Inflammatory macrophage treated with lipopolysaccharide for 4 hours (primary cell): ENCODE measurements around the gene TMEM8B.

ENCODE experiments used
- DNase-seq: peaks from one replicate; pipeline ENCODE4 v3.0.0-alpha.2; 2020

The TMEM8B gene

DNA sequence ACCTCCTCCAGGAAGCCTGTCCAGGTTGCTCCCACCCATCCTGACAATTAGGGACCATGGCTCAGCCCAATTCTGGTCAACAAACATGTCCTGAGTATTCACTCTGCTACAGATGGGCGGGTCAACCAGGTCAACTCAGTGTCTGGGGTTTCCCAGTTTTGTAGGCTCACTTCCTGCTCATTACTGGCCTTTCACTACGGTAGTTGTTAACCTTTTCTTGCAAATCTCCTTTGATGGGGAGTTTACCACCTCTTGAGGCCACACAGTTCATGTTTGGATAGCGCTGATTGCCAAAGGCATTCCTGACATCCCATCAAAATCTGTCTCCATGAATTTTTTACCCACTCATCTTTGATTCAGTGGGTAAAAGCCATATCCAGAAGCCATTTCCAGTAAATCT lies 13.8 kb downstream of the TMEM8B start:
- peak; percentile 64 for DNase-seq

DNA sequence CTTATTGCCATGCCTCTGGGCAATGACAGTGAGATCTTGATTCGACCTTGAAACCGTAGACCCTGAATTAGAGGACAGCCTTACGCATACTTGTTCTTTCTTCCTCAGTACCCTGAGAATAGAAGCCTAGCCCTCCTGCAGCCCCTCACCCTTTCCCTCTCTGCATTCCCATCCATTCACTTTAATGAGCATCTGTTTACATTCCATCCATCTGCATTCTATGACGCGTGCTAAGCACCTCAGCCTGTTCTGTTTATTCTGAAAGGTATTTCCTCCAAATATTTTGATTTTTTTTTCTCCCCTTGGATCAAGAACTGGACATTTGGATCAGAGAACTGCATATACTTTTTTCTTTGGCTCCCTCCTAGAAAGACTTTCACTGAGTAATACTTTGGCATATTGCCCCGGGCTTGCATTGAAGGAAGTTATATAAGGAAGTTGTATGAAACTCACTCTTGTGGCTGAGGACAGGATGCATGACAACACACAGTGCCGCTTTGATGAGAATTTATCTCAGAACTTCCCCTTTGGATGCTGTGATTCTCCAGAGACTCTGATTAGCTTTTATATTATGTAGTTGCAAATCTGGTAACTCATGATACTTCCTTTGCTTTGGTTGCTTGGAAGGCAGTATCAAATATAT lies 15.7 kb downstream of the TMEM8B start:
- peak; percentile 96 for DNase-seq

GRCh38 chr9:35845824-35846771 lies 17.1 kb downstream of the TMEM8B start:
- DNase-seq: no peak

DNA sequence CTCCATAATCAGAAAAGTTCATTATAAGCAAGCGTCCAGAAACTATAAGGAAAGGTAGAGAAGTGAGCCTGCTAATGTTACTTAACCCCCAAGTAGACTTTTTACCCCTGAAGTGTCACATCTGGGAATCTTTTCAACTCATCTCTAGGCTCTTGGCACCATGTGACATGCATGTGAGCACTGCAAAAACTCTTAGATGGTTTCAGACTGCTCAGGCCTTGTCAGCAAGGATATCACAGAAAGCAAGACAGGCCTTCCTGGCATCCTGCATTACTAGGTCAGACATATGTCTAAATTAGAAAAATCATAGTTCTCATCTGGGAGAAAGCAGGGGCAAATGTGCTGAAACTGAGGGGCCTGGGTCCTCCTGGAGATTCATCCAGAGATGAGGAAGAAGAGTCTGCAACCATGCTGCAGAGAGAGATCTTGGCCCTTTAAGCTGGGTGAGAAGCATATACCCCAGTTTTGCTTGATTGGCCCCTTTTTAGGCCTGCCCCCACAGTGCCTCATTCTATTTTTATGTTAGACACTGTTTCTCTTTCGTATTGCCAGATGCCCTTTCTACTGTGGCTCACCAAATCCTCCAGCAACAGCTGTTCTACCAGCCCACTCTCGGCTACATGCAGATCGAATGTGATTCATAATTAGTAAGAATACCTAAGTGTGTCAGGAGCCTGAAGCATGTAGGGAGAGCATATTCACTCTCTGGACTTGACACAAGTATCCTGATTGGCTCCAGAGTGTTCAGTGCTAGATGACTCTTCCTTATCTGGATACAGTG lies 19.0 kb downstream of the TMEM8B start:
- no peak for DNase-seq

DNA sequence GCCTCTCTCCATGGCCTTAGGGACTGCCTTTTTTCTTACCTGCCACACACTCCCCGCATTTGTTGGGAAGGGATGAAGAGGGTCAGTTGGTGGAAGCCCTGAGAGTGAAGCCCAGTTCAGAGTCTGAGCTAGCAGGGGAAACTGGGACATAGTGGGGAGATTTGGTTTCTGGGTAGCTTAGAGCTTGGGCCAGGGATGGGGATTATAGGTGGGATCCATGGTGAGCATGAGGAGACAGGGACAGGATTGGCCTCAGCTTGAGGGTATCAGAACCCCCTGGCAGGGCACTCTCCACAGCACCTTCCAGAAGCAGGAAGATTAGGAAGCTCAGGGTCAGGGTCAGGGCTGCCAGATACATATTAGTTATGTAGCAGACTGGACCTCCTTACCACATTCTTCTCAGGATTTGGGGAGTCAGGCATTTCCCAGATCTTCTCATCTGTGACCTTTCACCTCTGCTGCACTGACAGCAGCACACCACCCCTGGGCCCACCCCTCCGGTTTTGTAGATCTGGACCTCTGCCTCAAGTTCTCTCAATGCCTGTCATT lies 23.3 kb downstream of the TMEM8B start:
- DNase-seq: no peak

- DNase-seq: no peak
Observed at GRCh38 chr9:35852876-35853865, 24.1 kb downstream of the TMEM8B start.

DNA sequence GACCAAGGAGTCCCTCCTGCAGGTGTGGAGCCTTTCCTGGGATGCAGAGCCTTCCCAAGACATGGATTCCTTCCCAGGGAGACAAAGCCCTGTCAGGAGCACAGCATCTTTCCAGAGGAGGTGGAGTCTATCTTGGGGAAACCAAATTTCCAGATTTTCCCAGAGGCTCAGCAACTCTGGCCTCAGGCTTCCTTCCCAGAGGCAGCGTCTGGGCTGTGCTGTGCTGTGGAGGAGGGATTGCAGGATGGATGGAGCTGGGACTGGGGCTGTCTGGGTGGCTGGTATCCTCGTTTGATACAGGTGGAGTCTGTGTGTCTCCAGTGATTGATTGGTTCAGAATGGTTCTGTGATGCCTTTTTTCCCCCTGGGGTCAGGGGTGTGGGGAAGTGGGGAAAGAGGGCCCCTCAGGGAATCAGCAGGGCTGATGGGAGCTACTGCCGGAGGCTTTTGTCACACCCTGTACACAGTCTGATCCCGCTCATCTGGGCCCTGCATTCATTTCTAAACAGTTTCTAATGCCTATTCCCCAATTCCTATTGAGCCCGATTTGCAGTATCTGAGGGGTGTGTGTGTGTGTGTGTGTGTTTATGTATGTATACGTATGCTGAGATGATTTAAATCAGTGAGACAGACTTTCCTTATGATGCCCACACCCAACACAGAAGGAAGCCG lies 25.2 kb downstream of the TMEM8B start:
- no peak for DNase-seq

- DNase-seq: no peak
Observed at GRCh38 chr9:35856206-35856605, 27.2 kb downstream of the TMEM8B start.

GRCh38 chr9:35856882-35857281 lies 27.9 kb downstream of the TMEM8B start:
- DNase-seq: no peak

GRCh38 chr9:35858458-35858857 lies 29.4 kb downstream of the TMEM8B start:
- no peak for DNase-seq

- DNase-seq: no peak
Observed at GRCh38 chr9:35859310-35859989, 30.4 kb downstream of the TMEM8B start.

DNA sequence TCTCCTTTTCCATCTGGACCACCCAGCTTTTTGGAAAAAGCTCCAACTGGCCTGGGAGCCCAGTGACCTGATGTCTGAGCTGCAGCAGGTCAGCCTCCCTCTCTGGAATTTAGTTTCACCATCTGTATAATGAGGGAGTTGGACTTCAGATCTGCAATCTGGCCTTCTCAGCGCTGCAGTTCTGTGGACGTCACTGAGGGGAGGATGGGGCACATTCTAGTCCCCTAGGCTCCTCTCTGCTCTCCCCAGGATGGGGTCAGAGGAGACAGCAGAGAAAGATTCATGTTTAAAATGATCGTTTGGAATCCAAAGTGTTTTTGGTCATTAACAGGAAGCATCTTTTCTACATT lies 30.9 kb downstream of the TMEM8B start:
- DNase-seq: no peak

DNA sequence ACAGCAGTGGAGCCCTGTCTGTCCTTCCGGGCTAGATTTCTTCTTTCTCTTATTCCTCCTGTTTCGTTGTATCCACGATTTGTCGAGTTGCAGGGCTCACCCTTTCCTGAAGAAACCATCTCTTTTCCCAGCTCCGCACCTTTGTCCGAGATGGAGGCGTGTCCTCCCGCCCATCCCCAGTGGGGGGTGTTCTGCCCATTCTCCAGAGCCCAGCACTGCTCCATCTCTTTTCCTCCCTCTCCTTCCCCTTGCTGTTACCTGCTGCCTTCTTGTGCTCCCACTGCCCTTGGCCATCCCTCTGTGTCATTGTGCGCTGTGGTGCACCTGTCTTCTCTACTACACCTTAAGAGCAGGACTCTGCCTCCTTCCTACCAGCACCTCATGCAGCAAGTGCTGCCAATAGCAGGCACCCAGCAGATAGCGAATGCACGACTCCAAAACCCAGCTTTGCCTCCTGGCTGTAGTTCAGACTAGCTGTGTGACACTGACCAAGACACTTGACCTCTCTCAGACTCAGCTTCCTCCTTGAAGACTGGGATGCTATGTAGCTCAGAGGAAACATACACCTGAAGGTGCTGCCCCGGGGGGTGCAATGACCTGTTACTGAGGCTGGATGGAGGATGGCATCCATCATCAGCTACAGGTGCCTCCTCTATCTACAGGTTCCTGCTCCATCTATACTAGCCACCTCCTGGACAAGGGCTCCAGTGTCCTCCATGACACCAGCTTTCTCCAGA lies 32.3 kb downstream of the TMEM8B start:
- no peak for DNase-seq

- no peak for DNase-seq
Observed at GRCh38 chr9:35862328-35862727, 33.3 kb downstream of the TMEM8B start.

- DNase-seq: no peak
Observed at GRCh38 chr9:35863583-35863982, 34.6 kb downstream of the TMEM8B start.

- no peak for DNase-seq
Observed at GRCh38 chr9:35864695-35865255, 35.7 kb downstream of the TMEM8B start.

DNA sequence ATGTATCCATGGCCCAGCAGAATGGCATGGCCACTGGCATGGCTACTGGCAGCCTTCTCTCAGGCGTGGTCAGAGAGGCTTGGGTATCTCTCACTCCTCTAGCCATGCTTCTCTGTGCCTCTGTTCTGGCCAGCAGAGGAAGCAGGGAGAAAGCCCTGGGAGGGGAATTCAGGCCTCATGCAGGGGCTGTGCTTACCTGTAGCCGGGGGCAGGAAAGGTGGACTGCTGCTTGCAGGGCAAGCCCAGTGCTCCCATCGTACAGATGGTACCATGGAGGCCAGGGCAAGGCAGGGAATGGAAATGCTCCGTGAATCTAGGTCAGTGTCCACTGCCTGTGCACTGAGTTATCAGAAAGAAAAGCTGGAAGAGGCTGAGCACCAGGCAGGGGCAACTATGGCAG lies 38.5 kb downstream of the TMEM8B start:
- no peak for DNase-seq

DNA sequence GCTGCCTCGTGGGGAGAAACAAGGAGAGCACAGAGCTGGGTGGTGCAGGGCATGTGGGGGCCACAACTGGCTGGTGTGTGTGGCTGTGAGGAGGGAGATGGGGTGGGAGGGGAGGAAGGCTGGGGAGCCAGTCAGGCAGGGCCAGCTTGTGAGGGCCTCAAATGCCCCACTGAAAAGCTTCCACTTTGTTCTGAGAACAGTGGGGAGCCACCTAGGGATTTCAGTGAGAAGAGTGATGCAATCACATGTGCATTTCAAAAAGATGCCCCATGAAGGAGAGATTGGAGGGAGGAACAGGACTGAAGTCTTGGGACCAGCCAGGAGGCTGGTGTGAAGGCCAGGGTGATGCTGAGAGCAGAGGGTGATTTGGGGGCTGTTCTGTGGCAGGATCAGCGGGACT lies 39.9 kb downstream of the TMEM8B start:
- no peak for DNase-seq

DNA sequence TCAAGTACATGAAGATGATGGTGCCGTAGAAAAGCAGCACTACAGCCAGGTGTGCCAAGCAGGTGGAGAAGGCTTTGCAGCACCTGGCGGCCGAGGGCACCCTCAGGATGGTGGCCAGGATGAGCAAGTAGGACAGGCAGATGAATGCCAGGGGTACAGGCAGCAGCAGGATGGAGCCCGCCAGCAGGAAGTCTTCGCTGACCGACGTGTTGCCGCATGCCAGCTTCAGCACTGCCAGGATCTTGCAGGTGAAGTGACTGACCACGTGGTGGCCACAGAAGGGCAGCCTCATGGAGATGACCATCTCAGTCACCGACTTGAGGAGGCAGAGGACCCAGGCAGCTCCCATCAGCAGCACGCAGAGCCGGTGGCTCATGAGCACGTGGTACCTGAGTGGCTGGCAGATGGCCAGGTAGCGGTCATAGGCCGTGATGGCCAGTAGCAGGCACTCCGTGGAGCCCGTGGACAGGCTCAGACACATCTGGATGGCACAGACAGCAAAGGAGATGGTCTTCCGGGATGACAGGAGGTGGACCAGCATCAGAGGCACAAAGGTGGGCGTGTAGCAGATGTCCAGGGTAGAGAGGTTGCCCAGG lies 40.7 kb downstream of the TMEM8B start:
- no peak for DNase-seq
